ENCODE results near the gene PTPRJ.

The PTPRJ gene

GRCh38 chr11:48040830-48041444 is 60.6 kb downstream of the PTPRJ start:
- no peak overlapping the region for H3K9ac ChIP-seq (ENCODE audit: low read depth, low read length)
- H3K36me3 ChIP-seq (ENCODE audit: insufficient read depth, low read depth, low read length), result no peaks in the 10 kb centered on the region
- H3K4me1 ChIP-seq (ENCODE audit: insufficient read depth, low read length), result no peaks in the 10 kb centered on the region
- H3K4me3 ChIP-seq (ENCODE audit: low read length), result no peak overlapping the region
- H3K27ac ChIP-seq (ENCODE audit: low read length), result no peak overlapping the region
- no peaks in the 10 kb centered on the region for H3K9me3 ChIP-seq (ENCODE audit: insufficient read depth, low read depth, low read length)
- H3K27me3 ChIP-seq (ENCODE audit: insufficient read depth, low read length), result no peaks in the 10 kb centered on the region

GRCh38 chr11:48041877-48042695 is 61.7 kb downstream of the PTPRJ start:
- Histone ChIP-seq H3K4me1 (ENCODE audit: insufficient read depth, low read length) (no peaks in the 10 kb centered on the region), H3K9me3 (ENCODE audit: insufficient read depth, low read depth, low read length) (no peaks in the 10 kb centered on the region), H3K27me3 (ENCODE audit: insufficient read depth, low read length) (no peaks in the 10 kb centered on the region), H3K36me3 (ENCODE audit: insufficient read depth, low read depth, low read length) (no peaks in the 10 kb centered on the region), H3K9ac (ENCODE audit: low read depth, low read length) (no peak overlapping the region), H3K4me3 (ENCODE audit: low read length) (no peak overlapping the region), H3K27ac (ENCODE audit: low read length) (no peak overlapping the region)

- Histone ChIP-seq H3K9me3 (ENCODE audit: insufficient read depth, low read depth, low read length) (no peaks in the 10 kb centered on the region), H3K27me3 (ENCODE audit: insufficient read depth, low read length) (no peaks in the 10 kb centered on the region), H3K4me3 (ENCODE audit: low read length) (no peak overlapping the region), H3K4me1 (ENCODE audit: insufficient read depth, low read length) (no peaks in the 10 kb centered on the region; the same call in 1 of the 2 replicates), H3K9ac (ENCODE audit: low read depth, low read length) (no peak overlapping the region), H3K27ac (ENCODE audit: low read length) (no peak overlapping the region), H3K36me3 (ENCODE audit: insufficient read depth, low read depth, low read length) (no peaks in the 10 kb centered on the region)
Observed at GRCh38 chr11:48043111-48043990, 63.0 kb downstream of the PTPRJ start.

- no peaks in the 10 kb centered on the region for H3K27me3 ChIP-seq (ENCODE audit: insufficient read depth, low read length)
- H3K27ac ChIP-seq (ENCODE audit: low read length), result no peak overlapping the region
- no peak overlapping the region for H3K4me3 ChIP-seq (ENCODE audit: low read length)
- H3K9ac ChIP-seq (ENCODE audit: low read depth, low read length), result no peak overlapping the region
- no peaks in the 10 kb centered on the region; the same call in 1 of the 2 replicates for H3K4me1 ChIP-seq (ENCODE audit: insufficient read depth, low read length)
- H3K36me3 ChIP-seq (ENCODE audit: insufficient read depth, low read depth, low read length), result no peaks in the 10 kb centered on the region
- no peaks in the 10 kb centered on the region for H3K9me3 ChIP-seq (ENCODE audit: insufficient read depth, low read depth, low read length)
Observed at GRCh38 chr11:48043991-48044512, 63.7 kb downstream of the PTPRJ start.

- Histone ChIP-seq H3K27ac (ENCODE audit: low read length) (no peak overlapping the region), H3K4me1 (ENCODE audit: insufficient read depth, low read length) (no peaks in the 10 kb centered on the region; the same call in 1 of the 2 replicates), H3K9me3 (ENCODE audit: insufficient read depth, low read depth, low read length) (no peaks in the 10 kb centered on the region), H3K4me3 (ENCODE audit: low read length) (no peak overlapping the region), H3K9ac (ENCODE audit: low read depth, low read length) (no peak overlapping the region), H3K27me3 (ENCODE audit: insufficient read depth, low read length) (no peaks in the 10 kb centered on the region), H3K36me3 (ENCODE audit: insufficient read depth, low read depth, low read length) (no peaks in the 10 kb centered on the region)
Observed at GRCh38 chr11:48044577-48044976, 64.2 kb downstream of the PTPRJ start.

- no peak overlapping the region for H3K4me3 ChIP-seq (ENCODE audit: low read length)
- no peaks in the 10 kb centered on the region for H3K36me3 ChIP-seq (ENCODE audit: insufficient read depth, low read depth, low read length)
- peaks cover 3% of the 10 kb centered on the region for H3K4me1 ChIP-seq (ENCODE audit: insufficient read depth, low read length)
- no peak overlapping the region for H3K27ac ChIP-seq (ENCODE audit: low read length)
- no peaks in the 10 kb centered on the region for H3K9me3 ChIP-seq (ENCODE audit: insufficient read depth, low read depth, low read length)
- no peak overlapping the region for H3K9ac ChIP-seq (ENCODE audit: low read depth, low read length)
- H3K27me3 ChIP-seq (ENCODE audit: insufficient read depth, low read length), result no peaks in the 10 kb centered on the region
Observed at GRCh38 chr11:48045536-48045935, 65.2 kb downstream of the PTPRJ start.

- Histone ChIP-seq H3K27me3 (ENCODE audit: insufficient read depth, low read length) (no peaks in the 10 kb centered on the region), H3K4me1 (ENCODE audit: insufficient read depth, low read length) (peaks cover 14% of the 10 kb centered on the region), H3K4me3 (ENCODE audit: low read length) (no peak overlapping the region), H3K9me3 (ENCODE audit: insufficient read depth, low read depth, low read length) (no peaks in the 10 kb centered on the region), H3K27ac (ENCODE audit: low read length) (no peak overlapping the region), H3K36me3 (ENCODE audit: insufficient read depth, low read depth, low read length) (no peaks in the 10 kb centered on the region), H3K9ac (ENCODE audit: low read depth, low read length) (no peak overlapping the region)
Observed at GRCh38 chr11:48047616-48048015, 67.3 kb downstream of the PTPRJ start.

GRCh38 chr11:48049036-48049435 is 68.7 kb downstream of the PTPRJ start:
- Histone ChIP-seq H3K27me3 (ENCODE audit: insufficient read depth, low read length) (no peaks in the 10 kb centered on the region), H3K27ac (ENCODE audit: low read length) (no peak overlapping the region), H3K4me3 (ENCODE audit: low read length) (no peak overlapping the region), H3K4me1 (ENCODE audit: insufficient read depth, low read length) (peaks cover 16% of the 10 kb centered on the region), H3K9ac (ENCODE audit: low read depth, low read length) (no peak overlapping the region), H3K9me3 (ENCODE audit: insufficient read depth, low read depth, low read length) (no peaks in the 10 kb centered on the region), H3K36me3 (ENCODE audit: insufficient read depth, low read depth, low read length) (no peaks in the 10 kb centered on the region)

GRCh38 chr11:48050304-48050703 is 69.9 kb downstream of the PTPRJ start:
- H3K9ac ChIP-seq (ENCODE audit: low read depth, low read length), result no peak overlapping the region
- H3K36me3 ChIP-seq (ENCODE audit: insufficient read depth, low read depth, low read length), result no peaks in the 10 kb centered on the region
- no peaks in the 10 kb centered on the region for H3K9me3 ChIP-seq (ENCODE audit: insufficient read depth, low read depth, low read length)
- peaks cover 18% of the 10 kb centered on the region for H3K4me1 ChIP-seq (ENCODE audit: insufficient read depth, low read length)
- no peak overlapping the region for H3K4me3 ChIP-seq (ENCODE audit: low read length)
- no peak overlapping the region for H3K27ac ChIP-seq (ENCODE audit: low read length)
- H3K27me3 ChIP-seq (ENCODE audit: insufficient read depth, low read length), result no peaks in the 10 kb centered on the region

GRCh38 chr11:48051217-48051830 is 71.0 kb downstream of the PTPRJ start:
- Histone ChIP-seq H3K9me3 (ENCODE audit: insufficient read depth, low read depth, low read length) (no peaks in the 10 kb centered on the region), H3K4me1 (ENCODE audit: insufficient read depth, low read length) (peaks cover 28% of the 10 kb centered on the region), H3K27ac (ENCODE audit: low read length) (no peak overlapping the region), H3K27me3 (ENCODE audit: insufficient read depth, low read length) (no peaks in the 10 kb centered on the region), H3K9ac (ENCODE audit: low read depth, low read length) (no peak overlapping the region), H3K36me3 (ENCODE audit: insufficient read depth, low read depth, low read length) (no peaks in the 10 kb centered on the region), H3K4me3 (ENCODE audit: low read length) (no peak overlapping the region)
